Measurements from ENCODE around the gene PHLDB1.

Gene PHLDB1

GRCh38 chr11:118622376-118623268 is 15.2 kb downstream of the PHLDB1 start:
- DNase-seq (ENCODE audit: low read depth): no peak

GRCh38 chr11:118623269-118623655 is 15.8 kb downstream of the PHLDB1 start:
- no peak for DNase-seq (ENCODE audit: low read depth)

GRCh38 chr11:118625036-118625690 is 17.7 kb downstream of the PHLDB1 start:
- no peak for DNase-seq (ENCODE audit: low read depth)

- no peak for DNase-seq (ENCODE audit: low read depth)
Observed at GRCh38 chr11:118625976-118626375, 18.6 kb downstream of the PHLDB1 start.

- DNase-seq (ENCODE audit: low read depth): no peak
Observed at GRCh38 chr11:118627566-118627965, 20.2 kb downstream of the PHLDB1 start.

DNA sequence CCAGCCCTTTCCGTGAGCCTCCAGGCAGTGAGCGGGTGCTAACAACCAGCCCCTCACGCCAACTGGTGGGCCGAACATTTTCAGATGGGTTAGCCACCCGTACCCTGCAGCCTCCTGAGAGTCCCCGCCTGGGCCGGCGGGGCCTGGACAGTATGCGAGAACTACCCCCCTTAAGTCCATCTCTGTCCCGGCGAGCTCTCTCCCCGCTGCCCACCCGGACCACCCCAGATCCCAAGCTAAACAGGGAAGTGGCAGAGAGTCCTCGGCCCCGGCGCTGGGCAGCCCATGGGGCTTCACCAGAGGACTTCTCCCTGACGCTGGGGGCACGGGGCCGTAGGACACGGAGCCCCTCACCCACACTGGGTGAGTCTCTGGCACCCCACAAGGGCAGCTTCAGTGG is 20.6 kb downstream of the PHLDB1 start:
- DNase-seq (ENCODE audit: low read depth): no peak

- DNase-seq (ENCODE audit: low read depth): no peak
Observed at GRCh38 chr11:118628432-118628831, 21.0 kb downstream of the PHLDB1 start.

DNA sequence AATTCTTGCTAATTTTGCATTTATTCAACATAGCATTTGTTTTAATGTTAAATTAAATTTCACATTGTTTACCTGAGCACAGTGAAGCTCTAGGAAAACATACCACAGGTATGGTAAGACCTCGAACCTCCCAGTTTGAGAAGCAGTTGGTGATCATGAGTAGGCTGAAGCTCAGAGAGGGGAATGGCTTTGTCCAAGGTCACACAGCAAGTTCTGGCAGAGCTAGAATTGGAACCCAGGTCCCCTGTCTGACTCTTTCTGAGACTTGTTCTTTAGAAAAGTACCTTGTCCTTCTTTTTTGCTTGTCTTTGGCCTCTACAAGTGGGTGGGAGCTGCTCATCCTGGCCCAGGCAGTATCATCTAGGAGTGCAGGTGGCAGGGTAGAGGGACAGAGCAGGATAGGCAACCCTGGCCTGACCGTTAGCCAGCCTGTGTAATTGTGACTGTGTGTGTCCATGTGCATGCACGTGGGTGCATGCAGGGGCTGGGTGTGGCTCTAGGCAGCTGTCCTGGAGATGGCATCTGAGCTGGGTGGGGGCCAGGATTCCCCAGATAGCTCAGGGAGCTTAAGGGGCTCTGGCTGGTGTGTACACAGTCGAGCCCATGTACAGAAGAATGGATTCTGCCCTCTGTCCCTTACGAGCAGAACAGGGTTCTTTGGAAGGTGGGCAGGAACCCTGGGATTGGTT is 21.6 kb downstream of the PHLDB1 start:
- no peak for DNase-seq (ENCODE audit: low read depth)

- DNase-seq (ENCODE audit: low read depth): no peak
Observed at GRCh38 chr11:118629761-118630661, 22.6 kb downstream of the PHLDB1 start.

DNA sequence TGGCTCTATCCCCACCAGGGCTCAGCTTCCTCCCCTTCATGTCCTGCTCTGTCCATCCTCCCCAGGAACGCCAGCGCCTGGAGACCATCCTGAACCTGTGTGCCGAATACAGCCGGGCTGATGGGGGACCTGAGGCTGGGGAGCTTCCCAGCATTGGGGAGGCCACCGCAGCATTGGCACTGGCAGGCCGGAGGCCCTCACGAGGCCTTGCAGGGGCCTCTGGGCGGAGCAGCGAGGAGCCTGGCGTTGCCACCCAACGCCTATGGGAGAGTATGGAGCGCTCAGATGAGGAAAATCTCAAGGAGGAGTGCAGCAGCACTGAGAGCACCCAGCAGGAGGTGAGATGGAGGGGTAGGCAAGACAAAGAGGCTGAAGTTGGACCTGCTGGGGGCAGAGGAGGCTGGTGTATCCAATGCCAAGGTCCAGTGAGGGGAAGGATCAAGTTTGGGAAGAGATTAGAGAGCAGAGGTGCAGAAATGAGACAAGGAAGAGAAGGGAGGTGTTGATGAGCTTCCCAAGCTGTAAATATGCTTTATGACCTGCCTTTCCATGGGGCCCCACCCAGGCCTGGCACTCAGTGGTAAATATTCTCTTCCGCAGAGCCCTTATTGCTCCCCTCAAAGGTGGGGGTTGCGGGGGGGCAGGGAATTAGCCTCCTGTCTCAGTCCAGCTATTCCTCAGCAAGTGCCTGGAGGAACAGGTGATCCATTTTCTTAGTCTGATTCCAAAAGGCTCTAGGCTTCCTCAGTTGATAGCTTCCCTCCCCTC is 23.9 kb downstream of the PHLDB1 start:
- DNase-seq (ENCODE audit: low read depth): no peak

- DNase-seq (ENCODE audit: low read depth): no peak
Observed at GRCh38 chr11:118632577-118633318, 25.3 kb downstream of the PHLDB1 start.

DNA sequence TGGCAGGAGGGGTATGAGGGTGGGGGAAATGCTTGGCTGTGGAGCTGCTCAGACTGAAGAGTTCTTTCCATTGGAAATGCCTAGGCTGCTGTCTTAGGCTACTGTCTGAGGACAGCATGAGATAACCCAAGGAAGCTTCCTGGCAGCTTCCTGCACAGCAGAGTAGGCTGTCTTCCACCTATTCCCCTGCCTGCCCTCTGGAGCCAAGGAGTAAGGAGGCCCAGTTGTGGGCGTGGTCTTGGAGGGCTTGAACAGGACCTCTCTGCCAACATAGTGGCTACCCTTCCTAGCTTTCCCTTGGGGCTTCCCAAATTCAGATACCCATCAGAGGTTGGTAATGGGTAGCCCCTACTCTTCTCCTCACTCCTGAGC is 25.9 kb downstream of the PHLDB1 start:
- no peak for DNase-seq (ENCODE audit: low read depth)

DNA sequence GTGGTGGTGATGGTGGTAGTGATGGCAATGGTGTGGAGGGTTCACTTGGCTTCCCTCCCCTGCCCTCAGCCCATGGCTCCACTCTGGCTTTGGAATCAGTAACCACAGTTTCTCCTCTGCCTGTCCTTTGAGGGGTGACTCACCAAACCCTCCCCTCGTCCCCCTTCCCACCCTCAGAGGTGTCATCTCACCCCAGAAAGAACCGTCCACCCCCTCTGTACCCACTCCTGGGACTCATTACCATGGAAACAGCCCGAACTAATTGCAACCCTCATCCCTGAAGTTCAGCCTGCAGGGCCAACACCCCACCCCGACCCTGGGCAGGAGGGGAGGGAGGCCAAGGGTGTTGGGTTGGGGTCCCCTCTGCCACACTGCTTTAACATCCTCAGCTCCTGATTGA is 26.6 kb downstream of the PHLDB1 start:
- DNase-seq (ENCODE audit: low read depth): no peak

- DNase-seq (ENCODE audit: low read depth): no peak
Observed at GRCh38 chr11:118634431-118635236, 27.2 kb downstream of the PHLDB1 start.

GRCh38 chr11:118635237-118635591 is 27.8 kb downstream of the PHLDB1 start:
- no peak for DNase-seq (ENCODE audit: low read depth)

- DNase-seq (ENCODE audit: low read depth): no peak
Observed at GRCh38 chr11:118635642-118636041, 28.2 kb downstream of the PHLDB1 start.

- DNase-seq (ENCODE audit: low read depth): no peak
Observed at GRCh38 chr11:118636569-118637290, 29.3 kb downstream of the PHLDB1 start.

DNA sequence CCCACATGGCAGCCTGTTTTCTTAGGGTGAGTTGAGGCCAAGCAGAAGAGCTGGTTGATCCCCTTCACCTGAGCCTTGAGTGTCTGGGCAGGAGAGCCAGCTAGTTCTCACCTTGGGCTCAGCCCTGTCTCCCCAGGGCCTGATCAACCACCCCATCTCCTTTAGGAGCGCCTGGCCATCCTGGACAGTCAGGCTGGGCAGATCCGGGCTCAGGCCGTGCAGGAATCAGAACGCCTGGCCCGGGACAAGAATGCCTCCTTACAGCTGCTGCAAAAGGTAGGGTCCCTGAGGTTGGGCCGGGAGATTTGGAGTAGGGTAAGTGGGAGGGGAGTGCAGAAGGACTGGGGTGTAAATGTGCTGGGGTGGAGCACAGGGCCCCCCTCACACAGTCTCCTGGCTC is 31.3 kb downstream of the PHLDB1 start:
- DNase-seq (ENCODE audit: low read depth): no peak

DNA sequence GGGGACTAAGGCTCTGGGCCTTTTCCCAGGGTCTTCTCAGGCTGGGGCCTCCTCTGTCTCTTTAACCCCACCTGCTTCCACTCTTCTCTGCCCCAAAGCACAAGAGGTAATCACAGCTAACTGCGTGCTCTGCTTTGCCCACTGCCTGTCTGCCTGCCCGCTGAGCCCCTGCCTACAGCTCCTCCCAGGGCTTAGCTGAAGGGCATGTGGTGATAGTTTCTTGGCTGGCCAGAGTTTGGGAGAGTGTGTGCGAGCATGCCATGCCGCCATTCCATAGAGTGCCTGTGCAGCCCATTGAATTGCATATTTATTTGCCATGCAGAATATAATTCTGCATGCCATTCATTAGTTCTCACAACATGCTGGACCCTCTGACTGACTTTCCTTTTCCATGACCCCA is 32.5 kb downstream of the PHLDB1 start:
- no peak for DNase-seq (ENCODE audit: low read depth)

Data from activated T-cell treated with anti-CD3 and anti-CD28 coated beads for 24 hours (primary cell).